Lower leg skin (tissue), 3 donors: ENCODE results near the gene DYNLT1.

Source experiments
- CTCF ChIP-seq, 3 donors: fragments of 450-650 bp; IDR thresholded peaks; one replicate each; pipeline ENCODE4 v1.5.1; 2016; ENCODE audit warnings: antibody characterized with exemption in 3 of 3, mild to moderate bottlenecking in 3 of 3, moderate library complexity in 2 of 3
- POLR2A ChIP-seq, 2 donors: fragments of 450-650 bp; IDR thresholded peaks; one replicate each; pipeline ENCODE4 v1.6.1; 2016 to 2017; ENCODE audit warnings: antibody characterized with exemption in 2 of 2, mild to moderate bottlenecking in 1 of 2, moderate library complexity in 1 of 2

DNA sequence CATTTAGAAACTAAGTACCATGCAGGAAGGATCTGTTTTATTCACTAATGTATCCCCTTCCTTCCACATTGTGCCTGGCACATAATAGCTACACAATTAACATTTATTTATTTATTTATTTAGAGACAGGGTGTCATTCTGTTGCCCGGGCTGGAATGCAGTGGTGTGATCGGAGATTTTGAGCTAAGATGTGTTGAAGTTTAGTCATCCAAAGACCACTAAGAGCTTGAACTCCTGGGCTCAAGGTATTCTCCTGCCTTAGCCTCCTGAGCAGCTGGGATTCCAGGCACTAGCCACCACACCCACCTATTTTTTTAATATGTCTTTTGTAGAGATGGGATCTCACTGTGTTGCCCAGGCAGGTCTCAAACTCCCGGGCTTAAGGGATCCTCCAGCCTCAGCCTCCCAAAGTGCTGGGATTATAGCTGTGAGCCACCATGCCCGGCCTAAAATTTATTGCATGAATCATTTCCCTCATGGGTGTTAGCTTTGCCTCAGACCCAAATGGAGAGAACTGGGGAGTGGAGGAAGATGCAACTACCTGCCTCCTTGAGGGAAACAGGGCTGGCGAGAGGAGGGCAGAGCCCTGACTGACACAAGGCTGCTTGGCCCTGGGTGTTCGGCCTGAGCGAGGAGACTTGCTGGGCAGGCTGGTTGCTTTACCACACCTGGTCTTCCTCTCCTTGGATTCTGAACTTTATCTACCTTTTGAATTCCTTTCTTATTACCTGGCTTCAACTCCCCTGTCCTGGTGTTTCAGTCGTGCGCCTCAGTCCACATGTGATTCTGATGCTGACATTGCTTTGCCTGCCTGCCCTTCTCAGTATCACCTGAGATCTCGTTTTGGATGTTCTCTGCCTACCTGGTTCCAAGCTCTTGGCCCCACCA, 1.7 kb upstream of the DYNLT1 start:
- TF ChIP-seq CTCF (IDR thresholded peaks at IDR 0.05) (no peak), POLR2A (IDR thresholded peaks at IDR 0.05) (no peak)
